Activated T-cell treated with anti-CD3 and anti-CD28 coated beads for 1 hour (primary cell): ENCODE measurements around the gene RGPD3.
"Not testable (repeated sequence)": the region's sequence is repeated elsewhere in the genome, so short reads cannot be mapped to it uniquely, and the experiment has no call there.

ENCODE experiments used
- DNase-seq: peaks from one replicate; pipeline ENCODE4 v3.0.0-alpha.2; 2020; ENCODE audit warnings: low read depth

RGPD3 gene

GRCh38 chr2:106468107-106468506, at the start of gene RGPD3:
Gene RGPD3 (minus strand): TSS chr2:106468413. CDS start chr2:106468288, 125 bp downstream.
- DNase-seq = not testable (repeated sequence)

GRCh38 chr2:106517329-106517728, 49.1 kb upstream of the RGPD3 start:
- DNase-seq = no peak

DNA sequence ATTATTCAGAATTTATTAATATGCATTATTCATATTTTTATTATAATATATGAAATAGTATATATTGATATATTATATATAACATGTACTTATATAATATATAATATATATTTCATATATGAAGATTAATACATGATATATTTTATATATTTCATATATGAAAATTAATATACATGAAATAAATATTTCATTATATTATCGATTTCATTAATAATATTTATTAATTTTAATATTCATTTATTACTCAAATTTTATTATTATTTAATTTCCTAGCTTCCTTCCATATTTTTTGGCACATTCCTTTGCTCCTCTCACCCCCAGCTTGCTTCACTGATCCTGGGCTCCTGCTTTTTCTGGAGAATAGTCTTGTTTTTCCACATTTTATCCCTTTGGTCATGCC, 48.7 kb upstream of the RGPD3 start:
- no peak for DNase-seq

- DNase-seq = no peak
Observed at GRCh38 chr2:106516436-106516835, 48.2 kb upstream of the RGPD3 start.

GRCh38 chr2:106514827-106515226, 46.6 kb upstream of the RGPD3 start:
- not testable (repeated sequence) for DNase-seq

DNA sequence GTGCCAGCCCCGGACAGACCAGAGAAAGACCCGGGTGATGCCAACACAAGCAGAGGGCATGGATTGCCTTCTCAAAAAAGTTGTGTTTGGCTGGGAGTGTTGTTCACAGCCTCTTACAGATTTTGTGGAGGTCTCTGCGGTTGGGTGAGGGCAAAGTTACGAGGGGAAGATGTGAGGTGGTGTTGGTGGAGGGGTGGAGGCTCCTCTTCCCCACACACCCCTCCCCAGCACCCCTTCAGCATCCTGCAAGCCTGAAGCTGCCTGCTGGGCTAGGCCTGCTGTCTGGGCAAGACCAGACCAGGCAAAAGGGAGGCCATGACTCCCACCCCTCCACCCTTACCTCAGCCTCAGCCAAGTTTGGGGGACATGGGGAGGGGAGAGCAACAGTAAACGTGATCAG, 45.2 kb upstream of the RGPD3 start:
- DNase-seq = not testable (repeated sequence)

GRCh38 chr2:106511934-106512333, 43.7 kb upstream of the RGPD3 start:
- not testable (repeated sequence) for DNase-seq

GRCh38 chr2:106511476-106511901, 43.3 kb upstream of the RGPD3 start:
- not testable (repeated sequence) for DNase-seq

DNA sequence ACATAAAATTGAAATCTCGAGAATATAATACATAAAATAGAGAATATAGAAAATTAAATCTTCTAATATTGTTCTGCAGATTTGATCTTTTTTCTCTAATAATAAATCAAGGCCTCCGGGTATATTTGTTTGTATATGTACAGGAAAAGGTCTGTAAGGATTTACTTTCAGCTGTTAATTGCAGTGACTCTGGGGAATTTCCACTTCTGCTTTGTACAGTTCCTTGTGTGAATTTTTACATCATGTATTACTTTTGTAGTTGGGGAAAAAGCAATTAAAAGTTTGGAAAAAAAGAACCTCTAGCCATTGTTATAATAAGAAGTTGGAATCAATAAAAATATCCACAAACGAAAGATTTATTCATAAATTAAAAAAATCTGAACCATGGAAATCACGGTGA, 42.6 kb upstream of the RGPD3 start:
- not testable (repeated sequence) for DNase-seq

- DNase-seq = not testable (repeated sequence)
Observed at GRCh38 chr2:106509374-106509770, 41.2 kb upstream of the RGPD3 start.

- DNase-seq = not testable (repeated sequence)
Observed at GRCh38 chr2:106508660-106509373, 40.6 kb upstream of the RGPD3 start.

- not testable (repeated sequence) for DNase-seq
Observed at GRCh38 chr2:106506002-106506687, 37.9 kb upstream of the RGPD3 start.

GRCh38 chr2:106504787-106505186, 36.6 kb upstream of the RGPD3 start:
- not testable (repeated sequence) for DNase-seq

- DNase-seq = not testable (repeated sequence)
Observed at GRCh38 chr2:106504192-106504591, 36.0 kb upstream of the RGPD3 start.

DNA sequence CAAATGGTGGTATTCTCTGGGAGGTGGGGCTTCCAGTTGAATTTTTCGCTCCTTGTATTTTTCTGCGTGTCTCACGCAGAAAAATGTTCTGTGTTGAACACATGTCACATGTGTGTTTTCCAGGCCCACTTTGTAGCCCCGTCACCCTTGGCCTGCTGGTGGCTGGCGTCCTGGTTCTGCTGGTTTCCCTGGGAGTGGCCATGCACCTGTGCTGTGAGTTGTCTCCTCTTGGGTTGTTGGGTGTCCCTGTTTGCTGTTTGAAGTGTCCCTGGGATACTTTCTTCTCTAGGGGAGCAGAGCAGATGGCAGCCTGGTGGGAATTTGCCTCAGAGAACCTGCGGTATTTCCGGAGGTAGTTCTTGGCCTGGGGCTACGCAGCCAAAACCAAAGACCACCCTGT, 34.1 kb upstream of the RGPD3 start:
- not testable (repeated sequence) for DNase-seq

- DNase-seq = not testable (repeated sequence)
Observed at GRCh38 chr2:106500350-106500749, 32.1 kb upstream of the RGPD3 start.

- DNase-seq = not testable (repeated sequence)
Observed at GRCh38 chr2:106498549-106498948, 30.3 kb upstream of the RGPD3 start.

- not testable (repeated sequence) for DNase-seq
Observed at GRCh38 chr2:106492913-106493312, 24.7 kb upstream of the RGPD3 start.

DNA sequence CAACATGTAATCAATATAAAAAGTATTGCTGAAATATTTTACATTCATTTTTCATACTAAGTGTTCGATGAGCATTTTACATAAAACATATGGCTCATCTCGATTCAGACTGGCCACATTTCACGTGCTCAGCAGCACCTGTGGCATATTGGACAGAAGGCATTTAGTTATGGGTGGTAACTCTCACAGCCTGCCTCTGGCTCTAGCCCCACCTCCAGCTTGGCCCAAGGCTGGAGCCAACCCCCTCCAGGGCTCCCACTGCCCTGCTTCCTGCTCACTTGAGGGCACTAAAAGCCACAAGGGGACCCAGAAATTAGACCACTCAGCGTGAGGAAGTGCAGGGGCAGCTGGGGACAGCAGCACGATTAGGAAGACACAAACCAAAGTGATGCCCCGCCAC, 24.2 kb upstream of the RGPD3 start:
- not testable (repeated sequence) for DNase-seq

GRCh38 chr2:106489701-106490100, 21.5 kb upstream of the RGPD3 start:
- not testable (repeated sequence) for DNase-seq

- not testable (repeated sequence) for DNase-seq
Observed at GRCh38 chr2:106487386-106488191, 19.4 kb upstream of the RGPD3 start.
